Measurements from ENCODE around the gene IP6K1.
"Not testable (repeated sequence)": the region's sequence is repeated elsewhere in the genome, so short reads cannot be mapped to it uniquely, and the experiment has no call there.

The IP6K1 gene

GRCh38 chr3:49786357-49787181 is at the start of gene IP6K1:
Gene IP6K1 (minus strand): TSS chr3:49786542. CDS start chr3:49748040, 38,502 bp downstream.
- DNase-seq (ENCODE audit: low read depth in 2 of 2): peak; percentile 99

GRCh38 chr3:49831341-49831740 is 45.0 kb upstream of the IP6K1 start:
- DNase-seq (ENCODE audit: low read depth in 2 of 2): no peak

GRCh38 chr3:49826016-49826415 is 39.7 kb upstream of the IP6K1 start:
- no peak for DNase-seq (ENCODE audit: low read depth in 2 of 2)

GRCh38 chr3:49823131-49823530 is 36.8 kb upstream of the IP6K1 start:
- DNase-seq (ENCODE audit: low read depth in 2 of 2): not testable (repeated sequence)

- DNase-seq (ENCODE audit: low read depth in 2 of 2): peak; percentile 75
Observed at GRCh38 chr3:49813497-49814174, 27.3 kb upstream of the IP6K1 start, which contains the start of gene UBA7. Gene UBA7 (minus strand): TSS chr3:49813953. CDS start chr3:49813787, 166 bp downstream.

- no peak for DNase-seq (ENCODE audit: low read depth in 2 of 2)
Observed at GRCh38 chr3:49812916-49813496, 26.7 kb upstream of the IP6K1 start.

GRCh38 chr3:49807431-49808114 is 21.2 kb upstream of the IP6K1 start:
- no peak for DNase-seq (ENCODE audit: low read depth in 2 of 2)

GRCh38 chr3:49806850-49807249 is 20.5 kb upstream of the IP6K1 start:
- no peak for DNase-seq (ENCODE audit: low read depth in 2 of 2)

- peak; percentile 74 to 80 for DNase-seq (ENCODE audit: low read depth in 2 of 2)
Observed at GRCh38 chr3:49805897-49806701, 19.8 kb upstream of the IP6K1 start.

GRCh38 chr3:49805367-49805782 is 19.0 kb upstream of the IP6K1 start:
- peak; percentile 97 to 98 for DNase-seq (ENCODE audit: low read depth in 2 of 2)

GRCh38 chr3:49804141-49805041 is 18.0 kb upstream of the IP6K1 start:
- DNase-seq (ENCODE audit: low read depth in 2 of 2): no peak

GRCh38 chr3:49803465-49804140 is 17.3 kb upstream of the IP6K1 start:
- DNase-seq (ENCODE audit: low read depth in 2 of 2): no peak

GRCh38 chr3:49802719-49803464 is 16.6 kb upstream of the IP6K1 start, which contains the start of gene INKA1:
Gene INKA1 (plus strand): TSS chr3:49803261. CDS start chr3:49803393, 132 bp downstream.
- DNase-seq (ENCODE audit: low read depth in 2 of 2): peak; percentile 59 to 62

GRCh38 chr3:49801160-49801559 is 14.8 kb upstream of the IP6K1 start:
- DNase-seq (ENCODE audit: low read depth in 2 of 2): no peak

- DNase-seq (ENCODE audit: low read depth in 2 of 2): no peak
Observed at GRCh38 chr3:49799761-49800160, 13.4 kb upstream of the IP6K1 start, which contains the start of gene CDHR4. Gene CDHR4 (minus strand): TSS chr3:49799873. CDS start chr3:49799812, 61 bp downstream.

GRCh38 chr3:49799105-49799504 is 12.8 kb upstream of the IP6K1 start:
- DNase-seq (ENCODE audit: low read depth in 2 of 2): no peak

GRCh38 chr3:49794926-49795905 is 8.9 kb upstream of the IP6K1 start:
- no peak for DNase-seq (ENCODE audit: low read depth in 2 of 2)

All from fibroblast of skin of left biceps (primary cell).